Measurements from ENCODE around the gene ELF3.
"Not testable (repeated sequence)": the region's sequence is repeated elsewhere in the genome, so short reads cannot be mapped to it uniquely, and the experiment has no call there.

The ELF3 gene

DNA sequence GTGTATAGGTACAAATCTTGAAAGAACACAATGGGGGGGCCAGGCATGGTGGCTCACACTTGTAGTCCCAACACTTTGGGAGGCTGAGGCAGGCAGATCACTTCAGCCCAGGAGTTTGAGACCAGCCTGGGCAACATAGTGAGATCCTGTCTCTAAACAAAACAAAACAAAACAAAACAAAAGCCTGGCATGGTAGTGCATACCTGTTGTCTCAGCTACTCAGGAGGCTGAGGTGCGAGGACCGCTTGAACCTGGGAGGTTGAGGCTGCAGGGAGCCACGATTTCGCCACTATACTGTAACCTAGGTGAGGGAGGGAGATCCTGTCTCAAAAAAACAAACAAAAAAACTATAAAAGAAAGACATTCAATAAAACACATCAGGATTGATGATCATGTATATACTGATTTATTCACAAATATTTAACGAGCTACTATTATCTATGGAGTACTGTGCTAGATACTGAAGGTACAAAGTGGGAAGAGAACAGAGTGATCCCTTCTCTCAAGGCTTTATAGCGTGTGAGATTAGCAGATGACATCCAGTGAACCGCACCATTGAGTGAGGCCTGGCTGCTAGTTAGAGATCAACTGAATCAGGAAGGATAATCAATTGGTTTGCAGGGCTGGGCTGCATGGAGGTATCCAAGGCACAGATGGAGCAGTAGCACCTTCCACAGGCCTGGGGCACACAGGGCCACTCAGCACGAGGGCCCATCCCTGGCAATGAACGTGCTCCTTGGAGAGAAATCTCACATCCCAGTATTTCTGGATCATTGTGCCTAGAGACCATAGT lies 26.4 kb downstream of the ELF3 start:
- no peak for DNase-seq

- DNase-seq, result no peak
These were observed 27.4 kb downstream of the ELF3 start for GRCh38 chr1:202037706-202038296.

GRCh38 chr1:202038688-202039346 lies 28.4 kb downstream of the ELF3 start:
- DNase-seq, result no peak

- DNase-seq, result no peak
These were observed 35.3 kb downstream of the ELF3 start for GRCh38 chr1:202045705-202046104.

DNA sequence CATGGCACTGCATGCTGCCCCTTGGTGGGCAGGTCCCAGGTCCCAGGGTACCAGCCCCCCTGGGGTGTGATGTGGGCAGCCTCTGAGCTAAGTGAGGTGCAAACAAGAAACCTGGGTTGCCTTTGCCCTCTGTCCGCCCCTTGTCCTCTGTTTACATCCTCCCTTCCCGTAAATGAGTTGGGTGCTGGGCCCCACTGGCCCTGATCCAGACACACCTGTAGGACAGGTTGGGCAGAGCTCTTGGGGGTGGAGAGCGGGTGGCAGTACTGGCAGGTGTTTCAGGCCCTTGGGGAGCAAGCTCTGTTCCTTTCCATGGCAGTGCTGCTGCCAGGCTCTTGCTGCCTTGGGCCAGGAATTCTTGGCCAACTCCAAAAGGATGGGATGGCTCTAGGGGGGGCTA lies 35.8 kb downstream of the ELF3 start:
- no peak for DNase-seq

- DNase-seq, result no peak
These were observed 36.6 kb downstream of the ELF3 start for GRCh38 chr1:202046748-202047708.

GRCh38 chr1:202047977-202048376 lies 37.6 kb downstream of the ELF3 start:
- DNase-seq, result no peak

- peak; percentile 43 for DNase-seq
These were observed 38.7 kb downstream of the ELF3 start for GRCh38 chr1:202049129-202049528.

DNA sequence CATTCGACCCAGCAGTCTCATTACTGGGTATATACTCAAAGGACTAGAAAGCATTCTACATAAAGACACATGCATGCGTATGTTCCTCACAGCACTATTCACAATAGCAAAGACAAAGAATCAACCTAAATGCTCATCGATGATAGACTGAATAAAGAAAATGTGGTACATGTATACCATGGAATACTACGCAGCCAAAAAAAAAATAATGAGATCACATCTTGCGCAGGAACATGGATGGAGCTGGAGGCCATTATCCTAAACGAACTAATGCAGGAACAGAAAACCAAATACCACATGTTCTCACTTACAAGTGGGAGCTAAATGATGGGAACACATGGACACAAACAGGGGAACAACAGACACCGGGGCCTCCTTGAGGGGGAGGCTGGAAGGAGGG lies 43.7 kb downstream of the ELF3 start:
- no peak for DNase-seq

GRCh38 chr1:202054673-202055072 lies 44.3 kb downstream of the ELF3 start:
- DNase-seq, result not testable (repeated sequence)

- DNase-seq, result no peak
These were observed 46.4 kb downstream of the ELF3 start for GRCh38 chr1:202056644-202057334.

DNA sequence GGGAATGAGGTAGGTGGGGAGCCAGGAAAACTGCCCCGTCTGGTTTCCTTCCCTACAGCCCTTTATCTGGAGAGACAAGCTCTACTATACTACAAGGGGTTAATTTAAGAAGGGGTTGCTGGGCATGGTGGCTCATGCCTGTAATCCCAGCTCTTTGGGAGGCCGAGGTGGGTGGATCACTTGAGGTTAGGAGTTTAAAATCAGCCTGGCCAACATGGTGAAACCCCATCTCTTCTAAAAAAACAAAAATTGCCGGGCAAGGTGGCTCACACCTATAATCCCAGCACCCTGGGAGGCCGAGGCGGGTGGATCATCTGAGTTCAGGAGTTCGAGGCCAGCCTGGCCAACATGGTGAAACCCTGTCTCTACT lies 46.9 kb downstream of the ELF3 start:
- DNase-seq, result not testable (repeated sequence)

DNA sequence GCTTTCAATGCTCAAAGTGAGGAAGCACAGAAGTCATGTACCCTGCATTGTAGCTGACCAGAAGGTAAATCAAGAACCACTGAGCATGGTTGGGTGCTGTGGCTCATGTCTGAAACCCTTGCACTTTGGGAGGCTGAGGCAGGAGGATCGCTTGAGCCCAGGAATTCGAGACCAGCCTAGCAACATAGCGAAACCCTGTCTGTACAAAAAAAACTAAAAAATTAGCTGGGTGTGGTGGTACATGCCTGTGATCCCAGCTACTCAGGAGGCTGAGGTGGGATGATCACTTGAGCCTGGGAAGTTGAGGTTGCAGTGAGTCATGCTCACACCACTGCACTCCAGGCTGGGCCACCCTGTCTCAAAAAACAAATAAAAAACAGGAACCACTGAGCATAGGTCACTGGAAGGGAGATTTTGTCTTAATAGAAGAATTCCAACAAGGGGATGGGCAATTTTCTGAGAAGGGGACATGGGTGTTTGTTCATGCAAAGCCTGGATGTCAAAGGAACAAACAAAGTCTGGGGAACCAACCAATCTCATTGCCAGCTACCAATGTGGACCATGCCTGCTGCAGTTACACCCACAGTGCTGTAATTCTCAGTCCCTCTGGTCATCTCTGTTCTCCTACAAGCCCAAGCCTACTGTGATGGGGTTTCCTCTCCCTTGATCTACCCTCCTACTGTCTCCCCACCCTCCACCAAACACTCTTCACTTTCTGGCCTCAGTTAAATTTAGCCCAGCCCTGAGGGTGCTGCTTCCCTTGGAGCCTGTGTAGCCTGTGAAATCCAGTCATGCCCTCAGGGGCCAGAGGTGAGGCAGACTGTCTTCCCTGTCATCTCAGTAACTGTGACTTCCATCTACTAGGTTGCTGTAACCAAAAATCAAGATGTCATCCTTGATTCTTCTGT lies 47.9 kb downstream of the ELF3 start:
- DNase-seq, result peak; percentile 71

DNA sequence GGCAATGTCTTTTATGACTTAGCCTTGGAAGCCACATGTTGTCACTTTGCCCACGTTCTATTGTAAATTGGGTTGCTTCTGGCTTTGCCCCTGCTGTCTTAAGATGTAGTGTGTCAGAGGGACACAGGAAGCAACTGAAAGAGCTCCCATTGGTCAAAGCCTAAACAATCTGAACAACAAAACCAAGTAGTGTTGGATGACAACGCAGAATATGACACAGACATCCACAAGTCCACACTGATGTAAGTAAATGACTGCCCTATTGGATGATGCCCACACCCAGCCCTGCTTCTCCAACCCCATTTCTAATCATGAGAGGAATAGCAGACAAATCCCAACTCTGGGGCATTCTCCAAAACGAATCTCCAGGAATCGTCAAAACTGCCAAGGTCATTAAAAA lies 50.7 kb downstream of the ELF3 start:
- DNase-seq, result peak; percentile 8

- not testable (repeated sequence) for DNase-seq
These were observed 51.4 kb downstream of the ELF3 start for GRCh38 chr1:202061787-202062186.

GRCh38 chr1:202062636-202063035 lies 52.2 kb downstream of the ELF3 start:
- not testable (repeated sequence) for DNase-seq

DNA sequence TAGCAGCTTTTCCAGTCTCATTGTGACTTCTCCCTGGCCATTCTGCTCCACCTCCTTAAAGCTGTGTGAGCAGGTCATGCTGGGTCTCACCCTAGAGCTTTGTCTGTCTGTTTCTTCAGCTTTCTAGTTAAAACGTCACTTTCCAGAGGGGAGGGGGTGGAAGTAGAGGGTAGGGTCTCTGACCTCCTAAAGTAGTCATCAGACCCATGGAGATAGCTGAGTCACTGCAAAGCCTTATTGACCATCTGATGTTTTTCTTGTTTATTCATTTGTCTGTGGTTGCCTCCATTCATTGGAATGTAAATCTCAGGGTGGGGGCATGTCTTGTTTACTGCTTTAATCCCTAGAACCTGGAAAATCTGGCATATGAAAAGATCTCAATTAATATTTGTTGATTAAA lies 52.7 kb downstream of the ELF3 start:
- no peak for DNase-seq

GRCh38 chr1:202064889-202065312 lies 54.5 kb downstream of the ELF3 start:
- DNase-seq, result not testable (repeated sequence)

Measured in inflammatory macrophage treated with lipopolysaccharide for 4 hours (primary cell).